HG02981 (cell line): ENCODE measurements around the gene ATG7.
"Not testable (repeated sequence)": the region's sequence is repeated elsewhere in the genome, so short reads cannot be mapped to it uniquely, and the experiment has no call there.

ENCODE experiments used
- ATAC-seq: cut with Tn5 transposase; IDR thresholded peaks from one replicate; pipeline ENCODE4 v1.9.1; 2021; ENCODE audit warnings: mild to moderate bottlenecking, moderate library complexity; ENCODE audit not compliant: unreplicated experiment

The ATG7 gene

DNA sequence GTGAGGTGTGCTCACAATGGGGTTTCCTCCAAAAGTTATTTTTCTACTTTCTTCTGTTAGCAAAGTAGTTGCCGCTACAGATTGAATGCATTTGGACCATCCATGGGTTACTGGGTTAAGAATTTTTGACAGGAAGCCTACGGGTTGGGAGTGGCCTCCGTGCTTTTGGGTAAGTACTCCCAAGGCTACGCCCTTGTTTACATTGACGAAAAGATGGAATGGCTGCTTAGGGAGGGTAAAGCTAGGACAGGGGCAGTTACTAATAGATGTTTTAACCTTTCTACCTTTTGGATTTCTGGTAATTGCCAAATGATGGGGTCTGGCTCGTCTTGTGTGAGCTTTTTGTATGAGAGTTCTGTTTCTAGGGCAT is 20.4 kb upstream of the ATG7 start:
- no peak for ATAC-seq

DNA sequence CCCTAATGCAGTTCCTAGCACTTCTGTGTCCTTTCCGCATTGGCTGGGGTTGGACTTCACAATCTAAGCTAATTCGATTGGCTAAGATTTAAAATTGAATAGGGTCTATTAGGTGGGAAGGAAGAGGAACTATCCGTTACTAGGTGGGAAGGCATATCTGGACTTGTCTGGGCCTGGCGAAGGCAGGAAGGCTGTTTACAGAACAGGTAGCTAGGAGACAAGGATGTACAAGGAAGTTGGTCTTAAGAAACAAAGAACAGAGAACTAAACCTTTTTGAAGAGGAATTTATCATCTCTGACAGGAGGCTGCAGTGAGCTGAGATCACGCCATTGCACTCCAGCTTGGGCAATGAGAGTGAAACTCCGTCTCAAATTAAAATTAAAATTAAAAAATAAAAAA is 17.3 kb upstream of the ATG7 start:
- no peak for ATAC-seq

- not testable (repeated sequence) for ATAC-seq
Observed at GRCh38 chr3:11255537-11255936, 16.7 kb upstream of the ATG7 start.

DNA sequence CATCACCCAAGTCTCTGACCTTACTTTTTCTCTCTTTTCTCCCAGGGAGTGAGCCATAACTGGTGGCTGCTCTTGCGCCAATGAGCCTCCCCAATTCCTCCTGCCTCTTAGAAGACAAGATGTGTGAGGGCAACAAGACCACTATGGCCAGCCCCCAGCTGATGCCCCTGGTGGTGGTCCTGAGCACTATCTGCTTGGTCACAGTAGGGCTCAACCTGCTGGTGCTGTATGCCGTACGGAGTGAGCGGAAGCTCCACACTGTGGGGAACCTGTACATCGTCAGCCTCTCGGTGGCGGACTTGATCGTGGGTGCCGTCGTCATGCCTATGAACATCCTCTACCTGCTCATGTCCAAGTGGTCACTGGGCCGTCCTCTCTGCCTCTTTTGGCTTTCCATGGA is 13.2 kb upstream of the ATG7 start:
- no peak for ATAC-seq

GRCh38 chr3:11260460-11260859 is 11.7 kb upstream of the ATG7 start:
- ATAC-seq = no peak

DNA sequence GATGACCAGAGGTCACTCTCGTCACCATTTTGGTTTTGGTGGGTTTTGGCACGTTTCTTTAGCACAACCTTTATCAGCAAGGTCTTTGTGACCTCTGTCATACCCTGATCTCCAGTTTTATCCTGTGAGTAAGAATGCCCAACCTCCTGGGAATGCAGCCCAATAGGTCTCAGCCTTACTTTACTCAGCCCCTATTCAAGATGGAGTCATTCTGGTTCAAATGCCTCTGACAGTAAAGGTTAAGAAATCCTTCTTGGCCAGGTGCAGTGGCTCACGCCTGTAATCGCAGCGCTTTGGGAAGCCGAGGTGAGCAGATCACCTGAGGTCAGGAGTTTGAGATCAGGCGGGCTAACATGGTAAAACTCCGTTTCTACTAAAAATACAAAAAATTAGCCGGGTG is 3.2 kb upstream of the ATG7 start:
- ATAC-seq = no peak

- no peak for ATAC-seq
Observed at GRCh38 chr3:11272906-11273574, 843 bp downstream of the ATG7 start.

- ATAC-seq = no peak
Observed at GRCh38 chr3:11273891-11274291, 1.7 kb downstream of the ATG7 start.

DNA sequence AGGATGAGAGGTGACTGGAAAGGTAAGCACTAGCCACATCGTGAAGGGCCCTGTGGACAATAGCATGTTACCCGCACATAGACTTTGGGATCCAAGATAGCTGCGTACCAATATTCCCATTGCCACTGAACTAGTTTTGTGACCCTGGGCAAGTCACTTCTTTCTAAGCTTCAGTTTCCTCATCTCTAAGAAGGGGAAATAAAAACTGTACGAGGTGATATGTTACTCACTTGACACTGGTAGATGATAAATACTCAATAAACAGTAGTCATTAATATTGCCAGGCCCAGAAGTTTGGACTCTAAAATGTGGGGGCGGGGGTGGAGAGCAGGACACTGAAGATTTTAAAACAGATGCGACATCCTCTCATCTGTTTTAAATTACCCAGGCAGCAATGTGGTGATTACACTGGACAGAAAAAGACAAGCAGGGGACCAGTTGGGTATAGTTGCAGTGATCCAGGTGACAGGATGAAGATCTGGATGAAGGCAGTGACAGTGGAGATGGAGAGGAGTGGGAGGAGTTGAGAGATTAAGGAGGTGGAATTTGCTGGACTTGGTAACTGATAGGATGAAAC is 2.5 kb downstream of the ATG7 start:
- no peak for ATAC-seq

DNA sequence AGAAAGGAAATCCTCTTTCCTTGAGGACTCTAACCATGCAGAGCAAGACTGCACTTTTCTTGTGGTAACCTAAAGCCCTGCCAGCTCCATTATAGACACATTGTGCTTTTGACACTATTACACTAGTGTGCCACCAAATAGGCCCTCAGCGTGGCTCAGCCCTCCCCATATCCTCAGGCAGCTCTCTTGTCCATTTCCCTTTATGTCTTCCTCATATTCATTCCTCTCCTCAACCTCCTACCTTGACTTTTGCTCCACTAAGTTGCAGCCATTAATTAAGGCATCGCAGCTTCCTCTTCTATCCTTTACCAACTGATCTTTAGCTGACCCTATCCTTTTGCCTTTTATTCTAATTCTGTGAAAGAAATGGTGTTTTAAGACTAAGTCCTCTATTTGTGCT is 3.7 kb downstream of the ATG7 start:
- ATAC-seq = no peak

GRCh38 chr3:11276901-11277300 is 4.7 kb downstream of the ATG7 start:
- no peak for ATAC-seq

DNA sequence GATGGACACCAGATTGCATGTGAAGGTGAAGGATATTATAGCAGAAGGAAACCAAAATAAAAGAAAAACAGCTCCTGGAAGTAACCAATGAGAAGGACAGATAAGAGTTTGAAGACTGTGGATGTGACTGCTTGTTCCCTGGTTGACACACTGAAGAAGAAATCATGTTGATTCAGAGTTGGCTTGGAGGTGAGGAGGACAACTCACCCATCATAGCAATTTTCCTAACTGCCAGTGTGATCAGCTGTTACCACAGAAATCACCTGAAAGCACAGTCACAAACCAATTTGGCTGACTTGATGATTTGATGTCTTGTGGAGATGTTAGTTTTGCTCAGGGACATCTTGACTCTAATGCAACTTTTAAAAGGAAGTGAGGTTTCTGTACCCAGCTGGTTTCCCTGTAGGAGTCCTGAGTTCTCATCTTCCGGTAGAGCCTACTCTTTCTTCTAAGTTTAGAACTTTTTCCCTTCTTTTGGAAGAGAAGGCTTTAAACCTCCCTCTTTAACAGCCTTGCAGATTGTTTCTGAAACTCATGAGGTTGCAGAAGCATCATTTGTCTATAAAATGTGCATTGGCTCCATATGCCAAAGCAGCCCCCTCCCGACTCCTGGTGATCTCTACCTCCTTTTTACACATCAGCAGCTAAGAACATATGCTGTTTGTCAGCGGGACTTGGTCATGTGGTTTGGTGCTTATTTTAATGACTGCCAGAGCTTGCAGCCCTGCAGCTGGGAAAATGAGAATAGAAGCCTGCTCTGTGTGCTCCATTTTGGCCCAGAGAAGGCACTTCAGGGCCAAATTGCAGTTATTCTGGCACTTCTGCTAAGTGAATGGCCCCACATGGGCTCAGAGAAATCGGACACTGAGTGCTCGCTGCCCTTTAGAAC is 10.3 kb downstream of the ATG7 start:
- no peak for ATAC-seq

GRCh38 chr3:11283139-11283475 is 10.9 kb downstream of the ATG7 start:
- no peak for ATAC-seq

DNA sequence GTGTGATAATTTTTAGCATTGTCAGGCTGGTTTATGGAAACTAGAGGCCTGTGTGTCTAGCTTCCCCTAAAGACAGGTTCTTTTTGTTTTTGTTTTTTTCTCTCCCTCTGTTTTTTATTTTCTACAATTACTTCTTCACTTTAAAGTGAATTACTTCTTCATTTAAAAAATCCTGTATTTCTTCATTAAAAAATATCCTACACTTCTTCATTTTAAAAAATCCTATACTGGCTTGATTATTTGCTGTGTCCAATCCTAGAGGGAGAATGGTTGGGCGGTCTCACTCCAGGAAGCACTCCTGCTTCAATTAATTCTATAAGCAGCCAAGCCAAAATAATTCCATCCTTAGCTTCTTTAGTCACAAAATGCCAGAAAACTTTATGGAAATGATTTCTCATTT is 11.8 kb downstream of the ATG7 start:
- ATAC-seq = no peak

DNA sequence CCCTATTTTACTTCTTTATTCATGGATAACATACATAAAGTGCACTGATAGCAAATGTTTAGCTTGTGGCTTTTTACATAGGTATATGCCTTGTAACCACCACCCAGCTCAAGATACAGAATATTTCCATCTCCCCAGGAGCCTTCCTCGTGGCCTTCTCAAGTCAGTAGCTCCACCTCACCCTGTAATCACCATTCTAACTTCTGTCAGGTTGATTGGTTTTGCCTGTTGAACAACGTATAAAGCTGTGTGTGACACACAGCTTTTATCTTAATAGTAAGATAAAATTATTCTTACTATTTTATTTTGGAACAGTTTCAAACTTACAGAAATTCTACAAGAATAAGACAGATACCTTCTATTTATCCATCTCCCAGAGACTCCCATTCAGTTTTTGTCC is 13.3 kb downstream of the ATG7 start:
- no peak for ATAC-seq

DNA sequence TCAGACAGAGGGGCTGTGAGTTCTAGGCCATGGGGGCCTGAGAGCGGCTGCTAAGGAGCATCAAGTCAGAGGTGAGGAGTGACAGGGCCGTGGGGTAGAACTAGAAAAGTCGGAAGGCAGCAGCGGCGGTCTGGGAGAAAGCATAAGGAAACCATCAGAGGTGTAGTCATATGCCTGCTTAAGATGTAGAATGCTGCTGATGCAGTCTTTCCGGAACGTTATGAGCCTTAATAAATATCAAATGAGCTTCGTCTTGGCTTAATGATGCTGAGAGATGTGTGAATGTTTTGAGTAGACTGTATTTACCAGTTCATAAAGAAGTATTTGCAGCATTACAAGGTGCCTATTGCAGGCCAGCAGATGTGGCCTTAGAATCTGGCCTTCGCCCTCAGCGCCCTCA is 15.2 kb downstream of the ATG7 start:
- ATAC-seq = no peak

DNA sequence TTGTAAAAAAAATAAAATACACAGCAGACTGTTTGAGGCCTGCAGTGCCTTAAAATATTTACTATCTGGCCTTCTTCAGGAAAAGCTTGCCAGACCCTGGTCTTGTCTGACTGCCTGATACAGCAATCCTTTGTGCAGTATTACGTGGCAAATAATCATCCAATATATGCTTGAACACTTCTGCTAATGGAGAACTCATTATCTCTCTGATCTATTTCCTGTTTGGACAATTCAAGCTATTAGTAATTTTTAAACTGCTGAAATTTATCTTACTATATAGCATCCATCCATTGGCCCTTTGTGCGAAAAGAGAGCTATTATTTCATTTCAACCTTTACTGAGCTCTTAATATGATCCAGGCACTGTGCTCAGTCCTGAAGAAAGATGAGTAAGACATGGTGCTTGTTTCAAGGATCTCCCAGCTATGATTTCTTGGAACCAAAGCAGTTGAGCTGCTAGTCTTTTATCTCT is 15.9 kb downstream of the ATG7 start:
- ATAC-seq = no peak

- peak; percentile 67 for ATAC-seq
Observed at GRCh38 chr3:11288786-11289637, 16.8 kb downstream of the ATG7 start.

- ATAC-seq = no peak
Observed at GRCh38 chr3:11289864-11290263, 17.7 kb downstream of the ATG7 start.

DNA sequence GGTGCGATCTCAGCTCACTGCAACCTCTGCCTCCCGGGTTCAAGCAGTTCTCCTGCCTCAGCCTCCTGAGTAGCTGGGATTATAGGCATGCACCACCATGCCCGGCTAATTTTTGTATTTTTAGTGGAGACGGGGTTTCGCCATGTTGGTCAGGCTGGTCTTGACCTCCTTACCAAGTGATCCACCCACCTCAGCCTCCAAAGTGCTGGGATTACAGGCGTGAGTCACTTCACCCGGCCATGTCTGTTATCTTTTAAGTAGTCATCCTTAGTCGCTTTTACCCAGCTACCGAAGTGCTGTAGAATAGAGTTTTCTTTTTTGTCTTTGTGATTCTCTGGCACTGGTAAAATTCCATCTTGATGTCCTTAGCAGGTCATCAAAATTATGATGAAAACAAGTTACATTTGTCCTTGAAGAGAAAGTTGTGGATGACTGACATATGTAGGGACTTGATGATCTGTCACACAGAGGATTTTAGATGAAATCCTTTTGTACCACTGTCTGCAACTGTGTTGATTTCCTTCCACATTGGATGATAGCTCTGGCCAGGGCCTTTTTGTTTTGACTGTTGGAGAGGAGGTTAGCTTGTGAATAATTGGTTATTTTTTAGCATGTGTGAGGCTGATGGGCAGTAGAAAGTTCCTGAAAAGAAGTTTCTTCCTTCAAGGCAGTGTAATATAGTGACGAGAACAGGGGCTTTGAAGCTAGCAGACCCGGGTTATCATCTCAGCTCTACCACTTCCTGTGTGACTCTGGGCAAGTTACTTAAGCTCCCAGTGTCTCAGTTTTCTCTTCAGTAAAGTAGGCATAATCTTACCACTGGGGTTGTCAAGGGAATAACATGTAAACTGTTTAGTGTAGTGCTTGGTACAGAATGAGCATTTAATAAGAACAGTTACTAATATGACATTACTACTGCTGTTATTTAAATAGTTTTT is 18.8 kb downstream of the ATG7 start:
- ATAC-seq = peak; percentile 42
